Parathyroid adenoma (tissue), 2 donors: ENCODE results near the gene THG1L.
"Not testable (repeated sequence)": the region's sequence is repeated elsewhere in the genome, so short reads cannot be mapped to it uniquely, and the experiment has no call there.

ENCODE experiments used
- H2AFZ ChIP-seq: fragments of 300-600 bp; sonication (generic); one replicate; pipeline ENCODE4 v1.7.0; 2017; ENCODE audit warnings: antibody characterized with exemption, mild to moderate bottlenecking
- H3K27ac ChIP-seq: fragments of 300-600 bp; sonication (generic); one replicate; pipeline ENCODE4 v1.7.0; 2017
- H3K27me3 ChIP-seq: fragments of 300-600 bp; sonication (generic); one replicate; pipeline ENCODE4 v1.7.0; 2017; ENCODE audit warnings: low read length; ENCODE audit not compliant: control insufficient read depth, insufficient read depth
- H3K36me3 ChIP-seq: fragments of 300-600 bp; sonication (generic); one replicate; pipeline ENCODE4 v1.7.0; 2017; ENCODE audit warnings: low read length; ENCODE audit not compliant: control insufficient read depth, insufficient read depth
- H3K4me1 ChIP-seq: fragments of 300-600 bp; sonication (generic); one replicate; pipeline ENCODE4 v1.7.0; 2017; ENCODE audit warnings: control low read depth
- H3K4me2 ChIP-seq: fragments of 300-600 bp; sonication (generic); one replicate; pipeline ENCODE4 v1.7.0; 2017; ENCODE audit warnings: low read length
- H3K4me3 ChIP-seq: fragments of 300-600 bp; sonication (generic); one replicate; pipeline ENCODE4 v1.7.0; 2017; ENCODE audit warnings: low read depth, low read length
- H3K79me2 ChIP-seq: fragments of 300-600 bp; sonication (generic); one replicate; pipeline ENCODE4 v1.7.0; 2017; ENCODE audit warnings: control low read depth
- H3K9ac ChIP-seq: fragments of 300-600 bp; sonication (generic); one replicate; pipeline ENCODE4 v1.7.0; 2017; ENCODE audit warnings: mild to moderate bottlenecking
- H3K9me3 ChIP-seq: fragments of 300-600 bp; sonication (generic); one replicate; pipeline ENCODE4 v1.7.0; 2017; ENCODE audit warnings: low read length; ENCODE audit not compliant: control insufficient read depth
- CTCF ChIP-seq: fragments of 300-600 bp; sonication (generic); IDR thresholded peaks from one replicate; pipeline ENCODE4 v1.7.0; 2017; ENCODE audit warnings: antibody characterized with exemption, mild to moderate bottlenecking
- donor health status: primary hyperparathyroidism.

THG1L gene

GRCh38 chr5:157689942-157690689 is 41.1 kb upstream of the THG1L start:
- no peak overlapping the region for H3K27ac ChIP-seq
- no peak overlapping the region for H3K4me3 ChIP-seq
- H3K36me3 ChIP-seq, result no peaks in the 10 kb centered on the region
- no peak overlapping the region for H3K4me2 ChIP-seq
- no peak overlapping the region for H2AFZ ChIP-seq
- no peak for TF ChIP-seq CTCF
- H3K9me3 ChIP-seq, result no peaks in the 10 kb centered on the region
- no peak overlapping the region for H3K9ac ChIP-seq
- H3K79me2 ChIP-seq, result no peaks in the 10 kb centered on the region
- no peaks in the 10 kb centered on the region for H3K27me3 ChIP-seq
- no peaks in the 10 kb centered on the region for H3K4me1 ChIP-seq

GRCh38 chr5:157690690-157691433 is 40.4 kb upstream of the THG1L start:
- Histone ChIP-seq H3K4me1 (no peaks in the 10 kb centered on the region), H3K9me3 (no peaks in the 10 kb centered on the region), H3K36me3 (no peaks in the 10 kb centered on the region), H3K27ac (no peak overlapping the region), H2AFZ (no peak overlapping the region), H3K9ac (no peak overlapping the region), H3K79me2 (no peaks in the 10 kb centered on the region), H3K27me3 (no peaks in the 10 kb centered on the region), H3K4me2 (no peak overlapping the region), H3K4me3 (no peak overlapping the region)
- no peak for TF ChIP-seq CTCF

GRCh38 chr5:157693816-157694215 is 37.4 kb upstream of the THG1L start:
- H3K4me1 ChIP-seq, H2AFZ ChIP-seq, H3K4me3 ChIP-seq, H3K27ac ChIP-seq, H3K9ac ChIP-seq, H3K4me2 ChIP-seq, H3K36me3 ChIP-seq, H3K27me3 ChIP-seq, H3K79me2 ChIP-seq, H3K9me3 ChIP-seq: not testable (repeated sequence)

- H3K4me1 ChIP-seq, H3K27me3 ChIP-seq, H3K79me2 ChIP-seq, H3K4me2 ChIP-seq, H3K4me3 ChIP-seq, H2AFZ ChIP-seq, H3K9ac ChIP-seq, H3K9me3 ChIP-seq, H3K27ac ChIP-seq, H3K36me3 ChIP-seq: not testable (repeated sequence)
Observed at GRCh38 chr5:157696154-157696553, 35.1 kb upstream of the THG1L start.

GRCh38 chr5:157698674-157699073 is 32.5 kb upstream of the THG1L start:
- not testable (repeated sequence) for H3K9ac ChIP-seq, H2AFZ ChIP-seq, H3K4me3 ChIP-seq, H3K36me3 ChIP-seq, H3K27me3 ChIP-seq, H3K4me1 ChIP-seq, H3K4me2 ChIP-seq, H3K27ac ChIP-seq, H3K9me3 ChIP-seq, H3K79me2 ChIP-seq

GRCh38 chr5:157703736-157704135 is 27.5 kb upstream of the THG1L start:
- H3K27me3 ChIP-seq, result no peaks in the 10 kb centered on the region

More at GRCh38 chr5:157703736-157704135, 27.5 kb upstream of the THG1L start:
- Histone ChIP-seq H3K4me2 (no peak overlapping the region), H3K4me3 (no peak overlapping the region), H3K79me2 (no peaks in the 10 kb centered on the region), H3K9ac (no peak overlapping the region), H3K27ac (no peak overlapping the region), H3K4me1 (no peaks in the 10 kb centered on the region), H3K9me3 (no peaks in the 10 kb centered on the region), H2AFZ (no peak overlapping the region), H3K36me3 (no peaks in the 10 kb centered on the region)
- TF ChIP-seq CTCF, result no peak
